GM12891 (cell line): Measurements from ENCODE around the gene NOS3.

ENCODE experiments used
- DNase-seq: peaks from one replicate; pipeline ENCODE4 v3.0.0; 2011; ENCODE audit warnings: low spot score; ENCODE audit not compliant: insufficient read length
- FAIRE-seq: peaks from 2 replicates; lab custom pipeline; 2011; peaks lifted over from hg19 to GRCh38; lab: Jason Lieb, UNC
- PAX5 ChIP-seq: IDR thresholded peaks from 2 replicates; pipeline ENCODE4 v1.6.1; 2011; ENCODE audit warnings: low read length, moderate library complexity, mild to moderate bottlenecking; ENCODE audit not compliant: insufficient read depth, severe bottlenecking
- POLR2A ChIP-seq: IDR thresholded peaks from 2 replicates; pipeline ENCODE4 v1.6.1; 2011; ENCODE audit warnings: low read depth, low read length, control low read depth
- POLR2AphosphoS5 ChIP-seq: IDR thresholded peaks from 2 replicates; pipeline ENCODE4 v1.6.1; 2011; ENCODE audit warnings: low read depth, low read length, control low read depth
- POU2F2 ChIP-seq: IDR thresholded peaks from 2 replicates; pipeline ENCODE4 v1.6.1; 2011; ENCODE audit warnings: low read depth, mild to moderate bottlenecking, control low read depth, low read length, moderate library complexity
- SPI1 ChIP-seq: IDR thresholded peaks from 2 replicates; pipeline ENCODE4 v1.6.1; 2011; ENCODE audit warnings: low read depth, low read length, control low read depth
- TAF1 ChIP-seq: IDR thresholded peaks from 2 replicates; pipeline ENCODE4 v1.6.1; 2011; ENCODE audit warnings: low read depth, low read length, control low read depth

The NOS3 gene

GRCh38 chr7:151053751-151054150 lies 62.9 kb downstream of the NOS3 start:
- TF ChIP-seq TAF1 (no peak), POLR2A (no peak), POU2F2 (no peak), PAX5 (no peak), SPI1 (no peak), POLR2AphosphoS5 (no peak)
- no peak for DNase-seq
- no peak for FAIRE-seq

- no peak for TF ChIP-seq POU2F2
- TF ChIP-seq POLR2AphosphoS5: no peak
- TF ChIP-seq POLR2A: no peak
- DNase-seq (no peak), FAIRE-seq (no peak)
Observed at GRCh38 chr7:151056283-151056665, 65.5 kb downstream of the NOS3 start.

- no peak for DNase-seq
- no peak for FAIRE-seq
- TF ChIP-seq POLR2AphosphoS5 (no peak), SPI1 (no peak), POLR2A (no peak), TAF1 (no peak), POU2F2 (no peak)
Observed at GRCh38 chr7:151056666-151057505, 66.1 kb downstream of the NOS3 start.

- no peak for TF ChIP-seq POLR2A
- TF ChIP-seq POLR2AphosphoS5: no peak
- no peak for TF ChIP-seq TAF1
- TF ChIP-seq SPI1: no peak
- no peak for TF ChIP-seq PAX5
- no peak for TF ChIP-seq POU2F2
- DNase-seq (peak; percentile 67), FAIRE-seq (peak; percentile 57)
Observed at GRCh38 chr7:151057506-151057988, 66.7 kb downstream of the NOS3 start, which contains the start of gene CDK5. Gene CDK5, minus strand, starts transcription at chr7:151057897. Its CDS starts 49 bp downstream, at chr7:151057848.

GRCh38 chr7:151057989-151058780 lies 67.4 kb downstream of the NOS3 start:
- DNase-seq: peak; percentile 99
- TF ChIP-seq POU2F2 (peak; percentile 64; the same call in 1 of the 2 replicates), POLR2AphosphoS5 (no peak)
- FAIRE-seq: peak; percentile 96

GRCh38 chr7:151058781-151059366 lies 68.1 kb downstream of the NOS3 start:
- FAIRE-seq (peak; percentile 66), DNase-seq (no peak)
- no peak for TF ChIP-seq SPI1
- no peak for TF ChIP-seq POLR2A
- no peak for TF ChIP-seq PAX5
- no peak for TF ChIP-seq POU2F2
- TF ChIP-seq POLR2AphosphoS5: no peak
- no peak for TF ChIP-seq TAF1

GRCh38 chr7:151059367-151060112 lies 68.7 kb downstream of the NOS3 start, which contains the start of gene SLC4A2:
Gene SLC4A2, plus strand, starts transcription at chr7:151059589. Its CDS starts 2,399 bp downstream, at chr7:151061988.
- DNase-seq (peak; percentile 96), FAIRE-seq (peak; percentile 73)
- TF ChIP-seq SPI1 (0 out of 2 replicates have a peak, but pooled peaks have one; percentile 13), POLR2AphosphoS5 (no peak)

- TF ChIP-seq SPI1 (no peak), POLR2A (no peak), PAX5 (no peak), POLR2AphosphoS5 (no peak), POU2F2 (no peak), TAF1 (no peak)
- DNase-seq (no peak), FAIRE-seq (no peak)
Observed at GRCh38 chr7:151060113-151060415, 69.2 kb downstream of the NOS3 start.
